HEK293 (cell line): ENCODE results near the gene ROR2.

ENCODE experiments used
- CTCF ChIP-seq: fragments of 450-650 bp; formaldehyde crosslinking; IDR thresholded peaks from 2 replicates; pipeline ENCODE4 v1.5.1; 2016; ENCODE audit warnings: missing biosample characterization, missing genetic modification characterization
- GLIS2 ChIP-seq: fragments of 450-650 bp; formaldehyde crosslinking; IDR thresholded peaks from 2 replicates; pipeline ENCODE4 v1.5.1; 2016; ENCODE audit warnings: missing biosample characterization, missing genetic modification characterization
- RBAK ChIP-seq: fragments of 450-650 bp; formaldehyde crosslinking; IDR thresholded peaks from 2 replicates; pipeline ENCODE4 v1.5.1; 2016; ENCODE audit warnings: missing biosample characterization, missing genetic modification characterization
- ZBTB20 ChIP-seq: fragments of 450-650 bp; formaldehyde crosslinking; IDR thresholded peaks from 2 replicates; pipeline ENCODE4 v1.5.1; 2016; ENCODE audit warnings: missing biosample characterization, missing genetic modification characterization
- TF ChIP-seq, protein P1 (sequence below): fragments of 450-650 bp; formaldehyde crosslinking; IDR thresholded peaks from 2 replicates; pipeline ENCODE4 v1.5.1; 2016; ENCODE audit warnings: missing biosample characterization, missing genetic modification characterization
- TF ChIP-seq, protein P2 (sequence below): fragments of 450-650 bp; formaldehyde crosslinking; IDR thresholded peaks from 2 replicates; pipeline ENCODE4 v1.5.1; 2016; ENCODE audit warnings: missing biosample characterization, missing genetic modification characterization

DNA sequence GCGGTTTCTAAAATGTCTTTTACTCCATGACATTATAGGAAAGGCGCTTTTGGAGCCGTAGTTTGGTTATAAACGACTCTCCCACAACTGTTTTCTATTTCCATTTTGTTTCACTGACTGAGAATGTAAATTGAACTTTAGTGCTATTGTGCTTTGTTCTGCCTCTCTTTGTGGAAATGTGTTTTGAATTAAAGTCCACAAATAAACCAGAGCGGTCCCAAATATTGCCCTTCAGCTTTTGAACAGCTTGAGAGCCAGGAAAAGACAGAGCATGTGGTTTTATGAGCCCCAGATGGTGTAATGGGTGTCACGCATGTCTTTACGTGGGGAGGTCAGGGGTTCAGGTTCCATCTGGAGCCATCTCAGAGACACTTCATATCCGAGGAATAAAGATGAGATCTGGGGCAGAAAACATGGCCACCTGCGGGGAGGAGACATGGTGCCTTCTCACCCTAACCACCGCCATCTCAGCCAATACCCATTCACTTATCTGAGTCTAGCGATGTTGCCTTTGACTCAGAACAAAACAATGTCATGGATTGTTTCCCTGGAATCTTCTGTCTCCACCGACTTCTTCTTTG is 42.5 kb upstream of the ROR2 start:
- TF ChIP-seq CTCF (tag by site-specific recombination) (no peak), RBAK (tag by site-specific recombination) (no peak), GLIS2 (tag by site-specific recombination) (no peak), ZBTB20 (tag by site-specific recombination) (no peak)
- TF ChIP-seq, protein P1, sequence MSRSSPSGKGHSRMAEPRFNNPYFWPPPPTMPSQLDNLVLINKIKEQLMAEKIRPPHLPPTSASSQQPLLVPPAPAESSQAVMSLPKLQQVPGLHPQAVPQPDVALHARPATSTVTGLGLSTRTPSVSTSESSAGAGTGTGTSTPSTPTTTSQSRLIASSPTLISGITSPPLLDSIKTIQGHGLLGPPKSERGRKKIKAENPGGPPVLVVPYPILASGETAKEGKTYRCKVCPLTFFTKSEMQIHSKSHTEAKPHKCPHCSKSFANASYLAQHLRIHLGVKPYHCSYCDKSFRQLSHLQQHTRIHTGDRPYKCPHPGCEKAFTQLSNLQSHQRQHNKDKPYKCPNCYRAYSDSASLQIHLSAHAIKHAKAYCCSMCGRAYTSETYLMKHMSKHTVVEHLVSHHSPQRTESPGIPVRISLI (tag by site-specific recombination): no peak
- TF ChIP-seq, protein P2, sequence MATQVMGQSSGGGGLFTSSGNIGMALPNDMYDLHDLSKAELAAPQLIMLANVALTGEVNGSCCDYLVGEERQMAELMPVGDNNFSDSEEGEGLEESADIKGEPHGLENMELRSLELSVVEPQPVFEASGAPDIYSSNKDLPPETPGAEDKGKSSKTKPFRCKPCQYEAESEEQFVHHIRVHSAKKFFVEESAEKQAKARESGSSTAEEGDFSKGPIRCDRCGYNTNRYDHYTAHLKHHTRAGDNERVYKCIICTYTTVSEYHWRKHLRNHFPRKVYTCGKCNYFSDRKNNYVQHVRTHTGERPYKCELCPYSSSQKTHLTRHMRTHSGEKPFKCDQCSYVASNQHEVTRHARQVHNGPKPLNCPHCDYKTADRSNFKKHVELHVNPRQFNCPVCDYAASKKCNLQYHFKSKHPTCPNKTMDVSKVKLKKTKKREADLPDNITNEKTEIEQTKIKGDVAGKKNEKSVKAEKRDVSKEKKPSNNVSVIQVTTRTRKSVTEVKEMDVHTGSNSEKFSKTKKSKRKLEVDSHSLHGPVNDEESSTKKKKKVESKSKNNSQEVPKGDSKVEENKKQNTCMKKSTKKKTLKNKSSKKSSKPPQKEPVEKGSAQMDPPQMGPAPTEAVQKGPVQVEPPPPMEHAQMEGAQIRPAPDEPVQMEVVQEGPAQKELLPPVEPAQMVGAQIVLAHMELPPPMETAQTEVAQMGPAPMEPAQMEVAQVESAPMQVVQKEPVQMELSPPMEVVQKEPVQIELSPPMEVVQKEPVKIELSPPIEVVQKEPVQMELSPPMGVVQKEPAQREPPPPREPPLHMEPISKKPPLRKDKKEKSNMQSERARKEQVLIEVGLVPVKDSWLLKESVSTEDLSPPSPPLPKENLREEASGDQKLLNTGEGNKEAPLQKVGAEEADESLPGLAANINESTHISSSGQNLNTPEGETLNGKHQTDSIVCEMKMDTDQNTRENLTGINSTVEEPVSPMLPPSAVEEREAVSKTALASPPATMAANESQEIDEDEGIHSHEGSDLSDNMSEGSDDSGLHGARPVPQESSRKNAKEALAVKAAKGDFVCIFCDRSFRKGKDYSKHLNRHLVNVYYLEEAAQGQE: no peak
